DOHH2 (cell line): Measurements from ENCODE around the gene EDARADD.

Experiments used
- EZH2phosphoT487 ChIP-seq: fragments of 200-600 bp; sonication (generic); IDR thresholded peaks from 2 replicates; pipeline ENCODE4 v1.6.1; 2017; ENCODE audit warnings: borderline replicate concordance, mild to moderate bottlenecking, antibody characterized with exemption, low read length, moderate library complexity, mixed read lengths
- TF ChIP-seq, protein P1 (sequence below): fragments of 200-600 bp; sonication (generic); IDR thresholded peaks from one replicate; pipeline ENCODE4 v1.5.1; 2014; ENCODE audit warnings: antibody characterized with exemption, mild to moderate bottlenecking, low read depth, low read length; ENCODE audit not compliant: poor library complexity, severe bottlenecking

DNA sequence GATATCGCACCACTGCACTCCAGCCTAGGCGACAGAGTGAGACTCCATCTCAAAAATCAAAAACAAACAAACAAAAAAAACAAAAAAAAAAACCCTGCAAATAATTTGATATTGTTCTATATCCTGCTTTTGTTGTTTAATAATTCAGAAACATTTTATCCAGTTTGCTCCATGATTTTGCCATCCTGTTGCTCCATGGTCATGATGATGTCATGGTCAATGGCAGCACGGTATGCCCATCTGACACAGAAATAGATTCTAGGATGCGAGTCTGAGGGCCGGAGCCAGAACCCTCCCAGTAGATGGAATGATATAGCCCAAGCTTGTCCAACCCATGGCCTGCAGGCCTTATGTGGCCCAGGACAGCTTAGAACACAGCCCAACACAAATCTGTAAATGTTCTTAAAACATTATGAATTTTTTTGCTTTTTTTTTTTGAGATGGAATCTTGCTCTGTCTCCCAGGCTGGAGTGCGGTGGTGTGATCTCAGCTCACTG lies 39.8 kb downstream of the EDARADD start:
- TF ChIP-seq, protein P1, sequence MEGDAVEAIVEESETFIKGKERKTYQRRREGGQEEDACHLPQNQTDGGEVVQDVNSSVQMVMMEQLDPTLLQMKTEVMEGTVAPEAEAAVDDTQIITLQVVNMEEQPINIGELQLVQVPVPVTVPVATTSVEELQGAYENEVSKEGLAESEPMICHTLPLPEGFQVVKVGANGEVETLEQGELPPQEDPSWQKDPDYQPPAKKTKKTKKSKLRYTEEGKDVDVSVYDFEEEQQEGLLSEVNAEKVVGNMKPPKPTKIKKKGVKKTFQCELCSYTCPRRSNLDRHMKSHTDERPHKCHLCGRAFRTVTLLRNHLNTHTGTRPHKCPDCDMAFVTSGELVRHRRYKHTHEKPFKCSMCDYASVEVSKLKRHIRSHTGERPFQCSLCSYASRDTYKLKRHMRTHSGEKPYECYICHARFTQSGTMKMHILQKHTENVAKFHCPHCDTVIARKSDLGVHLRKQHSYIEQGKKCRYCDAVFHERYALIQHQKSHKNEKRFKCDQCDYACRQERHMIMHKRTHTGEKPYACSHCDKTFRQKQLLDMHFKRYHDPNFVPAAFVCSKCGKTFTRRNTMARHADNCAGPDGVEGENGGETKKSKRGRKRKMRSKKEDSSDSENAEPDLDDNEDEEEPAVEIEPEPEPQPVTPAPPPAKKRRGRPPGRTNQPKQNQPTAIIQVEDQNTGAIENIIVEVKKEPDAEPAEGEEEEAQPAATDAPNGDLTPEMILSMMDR, result no peak
- TF ChIP-seq EZH2phosphoT487, result no peak
